GM10847 (cell line): ENCODE measurements around the gene MBNL1.
A peak's percentile ranks its signal among the peaks of the same experiment; 100 is the strongest.

Experiments used
- POLR2A ChIP-seq: IDR thresholded peaks from 2 replicates; pipeline ENCODE4 v1.6.1; 2011; ENCODE audit not compliant: insufficient read length; ENCODE audit errors: extremely low read depth

MBNL1 gene

GRCh38 chr3:152268555-152269055, at the start of gene MBNL1:
Gene MBNL1, plus strand, starts transcription at chr3:152268929. Its CDS starts 31,265 bp downstream, at chr3:152300194.
- TF ChIP-seq POLR2A, result peak; percentile 68

GRCh38 chr3:152219216-152219615, 49.5 kb upstream of the MBNL1 start:
- no peak for TF ChIP-seq POLR2A

GRCh38 chr3:152219769-152220255, 48.9 kb upstream of the MBNL1 start:
- TF ChIP-seq POLR2A, result no peak

GRCh38 chr3:152222327-152222726, 46.4 kb upstream of the MBNL1 start:
- TF ChIP-seq POLR2A, result no peak

- TF ChIP-seq POLR2A, result no peak
These were observed 43.5 kb upstream of the MBNL1 start for GRCh38 chr3:152225201-152225600.

GRCh38 chr3:152226176-152226575, 42.6 kb upstream of the MBNL1 start:
- no peak for TF ChIP-seq POLR2A

- no peak for TF ChIP-seq POLR2A
These were observed 41.7 kb upstream of the MBNL1 start for GRCh38 chr3:152227027-152227426.

GRCh38 chr3:152229692-152230091, 39.0 kb upstream of the MBNL1 start:
- TF ChIP-seq POLR2A, result no peak

GRCh38 chr3:152230370-152230769, 38.4 kb upstream of the MBNL1 start:
- TF ChIP-seq POLR2A, result no peak

- TF ChIP-seq POLR2A, result no peak
These were observed 36.7 kb upstream of the MBNL1 start for GRCh38 chr3:152232001-152232400.

- no peak for TF ChIP-seq POLR2A
These were observed 36.0 kb upstream of the MBNL1 start for GRCh38 chr3:152232679-152233078.

- no peak for TF ChIP-seq POLR2A
These were observed 33.9 kb upstream of the MBNL1 start for GRCh38 chr3:152234657-152235375.

GRCh38 chr3:152235709-152236298, 32.9 kb upstream of the MBNL1 start:
- TF ChIP-seq POLR2A, result no peak

- TF ChIP-seq POLR2A, result no peak
These were observed 32.0 kb upstream of the MBNL1 start for GRCh38 chr3:152236716-152237115.

GRCh38 chr3:152241142-152242017, 27.3 kb upstream of the MBNL1 start:
- TF ChIP-seq POLR2A, result no peak
